ENCODE measurements around the gene HOXA6. TPM values are rescaled to one million over a fixed set of nuclear protein-coding genes. Genes with fewer than 3 reads are reported as not detected.

The HOXA6 gene
- total RNA-seq, 1 experiment from 2014 or later, result 12.4 TPM

DNA sequence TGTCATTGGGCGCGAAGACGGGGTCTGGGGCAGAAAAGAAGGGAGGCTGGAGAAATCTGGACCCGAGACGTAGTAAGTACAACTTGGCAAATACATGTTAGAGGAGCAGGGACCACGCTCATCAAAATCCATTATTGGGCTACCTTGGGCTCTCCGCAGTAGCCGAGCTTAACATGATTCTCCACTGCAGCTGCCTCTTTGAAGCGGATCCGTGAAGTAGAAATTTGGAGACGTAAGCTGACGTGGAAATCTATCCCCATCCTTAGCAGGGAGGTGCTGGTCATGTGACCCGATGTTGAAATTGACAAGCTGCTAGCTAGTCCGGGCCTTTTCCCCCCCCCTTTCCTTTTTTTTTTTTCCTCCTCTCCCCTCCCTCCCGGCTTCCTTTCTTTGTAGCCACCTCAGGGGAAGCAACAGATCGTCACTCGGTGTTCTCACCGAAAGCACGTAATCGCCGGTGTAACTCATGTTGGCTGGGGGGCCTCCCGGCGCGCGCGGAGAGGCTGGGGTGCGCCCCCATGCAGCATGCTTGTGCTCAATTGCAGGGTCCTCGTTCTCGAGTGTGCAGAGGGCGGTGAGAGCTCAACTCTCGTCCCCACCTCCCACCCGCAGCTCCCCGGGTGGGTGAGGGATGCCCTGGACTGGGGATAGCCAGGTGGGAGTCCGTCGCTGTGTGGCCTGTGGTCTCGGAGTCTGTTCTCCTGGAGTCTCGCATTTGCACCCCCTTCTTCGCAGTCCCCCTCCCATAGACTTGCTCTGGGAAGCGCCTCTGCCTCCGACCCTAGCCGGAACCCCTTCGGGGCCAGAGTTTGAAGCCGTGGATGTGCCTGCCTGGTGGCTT lies 37.7 kb upstream of the HOXA6 start, which contains the start of gene HOXA11:
TSS of gene HOXA11 (minus strand) at position 220 of the 841 bp plus-strand sequence. CDS start at position 132, 88 bp downstream.
- Mint-ChIP-seq H3K27me3 (ENCODE audit: unreplicated experiment) (peaks cover 58% of the 10 kb centered on the region), H3K27ac (ENCODE audit: unreplicated experiment) (no peak within 1 kb of the TSS), H3K4me3 (ENCODE audit: low read depth, unreplicated experiment) (peak within 1 kb of the TSS; percentile 74), H3K4me1 (ENCODE audit: low read depth, unreplicated experiment) (peaks cover 7% of the 10 kb centered on the region), H3K9me3 (ENCODE audit: low read depth, unreplicated experiment) (no peaks in the 10 kb centered on the region), H3K36me3 (ENCODE audit: insufficient read depth, unreplicated experiment) (peaks cover 21% of the 10 kb centered on the region)
- DNase-seq, result no peak
- intact Hi-C loops (cut with micrococcal nuclease; ENCODE audit: unreplicated experiment), result no loop called here
- TF ChIP-seq CTCF (IDR thresholded peaks at IDR 0.05; ENCODE audit: unreplicated experiment), result no peak
- BruUV-seq (replicated peaks), result no TSS peak
- CTCF ChIA-PET, result interaction anchor here (0.6 to 1.5 kb wide), 3 partner anchors 11 to 876 kb away, joined by 3 to 8 read pairs (median 4); no protein-coding TSS in a partner anchor

DNA sequence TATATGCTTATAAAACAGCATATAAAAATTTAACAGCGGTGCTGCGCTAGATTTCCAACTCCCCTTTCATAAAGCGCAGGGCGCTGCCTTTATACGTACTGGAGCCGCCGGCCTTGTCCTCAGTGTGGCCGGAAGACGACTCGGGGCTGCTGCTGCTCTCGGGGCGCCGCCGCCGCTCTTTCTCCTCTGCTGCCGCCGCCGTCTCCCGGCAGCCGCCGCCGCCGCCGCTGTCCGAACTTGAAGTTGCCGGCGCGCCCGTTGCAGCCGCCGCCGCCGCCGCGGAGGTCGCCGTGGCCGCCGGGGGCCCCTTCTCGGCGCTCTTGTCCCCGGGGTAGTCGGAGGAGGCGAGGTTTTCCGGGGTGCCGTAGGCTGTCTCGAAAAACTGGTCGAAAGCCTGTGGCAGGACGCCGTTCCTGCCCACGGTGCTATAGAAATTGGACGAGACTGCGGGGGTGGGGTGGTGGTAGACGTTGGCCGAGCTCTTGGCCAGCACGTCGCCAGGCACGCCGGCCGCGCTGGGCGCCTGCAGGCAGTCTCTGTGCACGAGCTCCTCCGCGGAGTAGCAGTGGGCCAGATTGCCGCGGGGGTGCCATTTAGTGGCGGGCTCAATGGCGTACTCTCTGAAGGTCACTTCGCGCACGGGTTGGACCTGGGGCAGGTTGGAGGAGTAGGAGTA lies 36.9 kb upstream of the HOXA6 start:
- no TSS peak for BruUV-seq (replicated peaks)
- Mint-ChIP-seq H3K9me3 (ENCODE audit: low read depth, unreplicated experiment) (no peaks in the 10 kb centered on the region), H3K4me3 (ENCODE audit: low read depth, unreplicated experiment) (peak overlapping the region; percentile 74), H3K4me1 (ENCODE audit: low read depth, unreplicated experiment) (peaks cover 14% of the 10 kb centered on the region), H3K27ac (ENCODE audit: unreplicated experiment) (no peak overlapping the region), H3K27me3 (ENCODE audit: unreplicated experiment) (peaks cover 51% of the 10 kb centered on the region), H3K36me3 (ENCODE audit: insufficient read depth, unreplicated experiment) (peaks cover 21% of the 10 kb centered on the region)
- peak; percentile 66 for DNase-seq
- TF ChIP-seq CTCF (IDR thresholded peaks at IDR 0.05; ENCODE audit: unreplicated experiment), result no peak
- intact Hi-C loops (cut with micrococcal nuclease; ENCODE audit: unreplicated experiment), result no loop called here
- CTCF ChIA-PET, result interaction anchor here (0.6 to 1.5 kb wide), 5 partner anchors 12 to 877 kb away, joined by 3 to 8 read pairs (median 4); no protein-coding TSS in a partner anchor

- Mint-ChIP-seq H3K27me3 (ENCODE audit: unreplicated experiment) (peaks cover 44% of the 10 kb centered on the region), H3K4me3 (ENCODE audit: low read depth, unreplicated experiment) (peak overlapping the region; percentile 74), H3K36me3 (ENCODE audit: insufficient read depth, unreplicated experiment) (peaks cover 21% of the 10 kb centered on the region), H3K9me3 (ENCODE audit: low read depth, unreplicated experiment) (no peaks in the 10 kb centered on the region), H3K27ac (ENCODE audit: unreplicated experiment) (no peak overlapping the region), H3K4me1 (ENCODE audit: low read depth, unreplicated experiment) (peaks cover 18% of the 10 kb centered on the region)
- CTCF ChIA-PET, result interaction anchor here (0.7 to 1.5 kb wide), 3 partner anchors 12 to 450 kb away, joined by 3 to 8 read pairs (median 3); no protein-coding TSS in a partner anchor
- intact Hi-C loops (cut with micrococcal nuclease; ENCODE audit: unreplicated experiment), result no loop called here
- no peak for DNase-seq
- no peak for TF ChIP-seq CTCF (IDR thresholded peaks at IDR 0.05; ENCODE audit: unreplicated experiment)
- BruUV-seq (replicated peaks), result no TSS peak
Observed at GRCh38 chr7:27183682-27184336, 36.2 kb upstream of the HOXA6 start.
